Measurements from ENCODE around the gene SLC9A6.
"Not testable (repeated sequence)": the region's sequence is repeated elsewhere in the genome, so short reads cannot be mapped to it uniquely, and the experiment has no call there.

SLC9A6 gene

GRCh38 chrX:136065044-136065671 lies 79.9 kb downstream of the SLC9A6 start:
- DNase-seq, result no peak

GRCh38 chrX:136067097-136067496 lies 81.9 kb downstream of the SLC9A6 start:
- DNase-seq, result no peak

GRCh38 chrX:136067966-136068365 lies 82.7 kb downstream of the SLC9A6 start:
- no peak for DNase-seq

GRCh38 chrX:136076942-136077341 lies 91.7 kb downstream of the SLC9A6 start:
- no peak for DNase-seq

- no peak for DNase-seq
Observed at GRCh38 chrX:136080766-136081165, 95.5 kb downstream of the SLC9A6 start.

GRCh38 chrX:136086521-136086920 lies 101.3 kb downstream of the SLC9A6 start:
- DNase-seq, result no peak

GRCh38 chrX:136091898-136092297 lies 106.7 kb downstream of the SLC9A6 start:
- not testable (repeated sequence) for DNase-seq

GRCh38 chrX:136094962-136095361 lies 109.7 kb downstream of the SLC9A6 start:
- DNase-seq, result no peak

All from activated CD4-positive, alpha-beta T cell treated with anti-CD3 and anti-CD28 coated beads, Interleukin-2, amount 50 U/mL, for 48 hours (primary cell).